GM12872 (cell line): ENCODE data around the gene GJC2.

ENCODE experiments used
- CTCF ChIP-seq: IDR thresholded peaks from 3 replicates; pipeline ENCODE4 v1.5.1; 2011; ENCODE audit warnings: low read depth, mild to moderate bottlenecking, low read length, moderate library complexity; ENCODE audit not compliant: insufficient read depth

Gene GJC2

GRCh38 chr1:228136901-228137300, 12.8 kb upstream of the GJC2 start:
- TF ChIP-seq CTCF = no peak

GRCh38 chr1:228139406-228139930, 10.3 kb upstream of the GJC2 start:
- TF ChIP-seq CTCF = no peak

- no peak for TF ChIP-seq CTCF
Observed at GRCh38 chr1:228139931-228140723, 9.6 kb upstream of the GJC2 start, which contains the start of gene GUK1. GUK1 (plus strand) TSS chr1:228140279; CDS start chr1:228140303, 24 bp downstream.

- TF ChIP-seq CTCF = no peak
Observed at GRCh38 chr1:228140724-228141225, 9.0 kb upstream of the GJC2 start.

GRCh38 chr1:228141226-228142044, 8.3 kb upstream of the GJC2 start:
- TF ChIP-seq CTCF = no peak

- no peak for TF ChIP-seq CTCF
Observed at GRCh38 chr1:228142155-228142691, 7.5 kb upstream of the GJC2 start.

GRCh38 chr1:228142701-228143136, 7.0 kb upstream of the GJC2 start:
- TF ChIP-seq CTCF = no peak
